GM12891 (cell line): ENCODE data around the gene CYP24A1.

ENCODE experiments used
- DNase-seq: peaks from one replicate; pipeline ENCODE4 v3.0.0; 2011; ENCODE audit warnings: low spot score; ENCODE audit not compliant: insufficient read length
- FAIRE-seq: peaks from 2 replicates; lab custom pipeline; 2011; peaks lifted over from hg19 to GRCh38; lab: Jason Lieb, UNC
- PAX5 ChIP-seq: IDR thresholded peaks from 2 replicates; pipeline ENCODE4 v1.6.1; 2011; ENCODE audit warnings: low read length, moderate library complexity, mild to moderate bottlenecking; ENCODE audit not compliant: insufficient read depth, severe bottlenecking
- POLR2A ChIP-seq: IDR thresholded peaks from 2 replicates; pipeline ENCODE4 v1.6.1; 2011; ENCODE audit warnings: low read depth, low read length, control low read depth
- POLR2AphosphoS5 ChIP-seq: IDR thresholded peaks from 2 replicates; pipeline ENCODE4 v1.6.1; 2011; ENCODE audit warnings: low read depth, low read length, control low read depth
- POU2F2 ChIP-seq: IDR thresholded peaks from 2 replicates; pipeline ENCODE4 v1.6.1; 2011; ENCODE audit warnings: low read depth, mild to moderate bottlenecking, control low read depth, low read length, moderate library complexity
- SPI1 ChIP-seq: IDR thresholded peaks from 2 replicates; pipeline ENCODE4 v1.6.1; 2011; ENCODE audit warnings: low read depth, low read length, control low read depth
- TAF1 ChIP-seq: IDR thresholded peaks from 2 replicates; pipeline ENCODE4 v1.6.1; 2011; ENCODE audit warnings: low read depth, low read length, control low read depth

CYP24A1 gene

GRCh38 chr20:54178256-54178655, 4.5 kb upstream of the CYP24A1 start:
- DNase-seq: no peak
- TF ChIP-seq SPI1: no peak
- no peak for FAIRE-seq

GRCh38 chr20:54177378-54177777, 3.6 kb upstream of the CYP24A1 start:
- no peak for DNase-seq
- FAIRE-seq: no peak
- TF ChIP-seq SPI1 (no peak), PAX5 (no peak), POLR2A (no peak), TAF1 (no peak), POU2F2 (no peak), POLR2AphosphoS5 (no peak)

- no peak for DNase-seq
- TF ChIP-seq SPI1: no peak
- no peak for TF ChIP-seq POU2F2
- no peak for TF ChIP-seq TAF1
- no peak for TF ChIP-seq POLR2AphosphoS5
- no peak for TF ChIP-seq PAX5
- no peak for TF ChIP-seq POLR2A
- FAIRE-seq: no peak
Measured at GRCh38 chr20:54176610-54177009, 2.8 kb upstream of the CYP24A1 start.

- TF ChIP-seq TAF1 (no peak), SPI1 (no peak), POLR2AphosphoS5 (no peak), POU2F2 (no peak), POLR2A (no peak), PAX5 (no peak)
- DNase-seq (no peak), FAIRE-seq (no peak)
Measured at GRCh38 chr20:54174457-54175175, 830 bp upstream of the CYP24A1 start.

- no peak for FAIRE-seq
- no peak for DNase-seq
- TF ChIP-seq SPI1 (no peak), PAX5 (no peak), POLR2A (no peak), POU2F2 (no peak), TAF1 (no peak), POLR2AphosphoS5 (no peak)
Measured at GRCh38 chr20:54172856-54173652, 732 bp downstream of the CYP24A1 start.

- FAIRE-seq (no peak), DNase-seq (no peak)
- no peak for TF ChIP-seq POLR2AphosphoS5
- TF ChIP-seq POLR2A: no peak
- no peak for TF ChIP-seq POU2F2
- TF ChIP-seq TAF1: no peak
- TF ChIP-seq SPI1: no peak
Measured at GRCh38 chr20:54172532-54172855, 1.3 kb downstream of the CYP24A1 start.

- DNase-seq (no peak), FAIRE-seq (no peak)
- TF ChIP-seq POLR2A (no peak), POLR2AphosphoS5 (no peak), PAX5 (no peak), SPI1 (no peak), TAF1 (no peak), POU2F2 (no peak)
Measured at GRCh38 chr20:54170963-54171362, 2.8 kb downstream of the CYP24A1 start.

GRCh38 chr20:54170026-54170471, 3.7 kb downstream of the CYP24A1 start:
- no peak for DNase-seq
- TF ChIP-seq POLR2AphosphoS5 (no peak), TAF1 (no peak), POLR2A (no peak), SPI1 (no peak), POU2F2 (no peak), PAX5 (no peak)
- FAIRE-seq: no peak

GRCh38 chr20:54168961-54169862, 4.6 kb downstream of the CYP24A1 start:
- no peak for TF ChIP-seq PAX5
- no peak for TF ChIP-seq POLR2AphosphoS5
- no peak for TF ChIP-seq POU2F2
- no peak for TF ChIP-seq POLR2A
- TF ChIP-seq TAF1: no peak
- no peak for TF ChIP-seq SPI1
- DNase-seq (no peak), FAIRE-seq (no peak)
